HG02973 (cell line): Measurements from ENCODE around the gene CLEC7A.

Experiments
- ATAC-seq: cut with Tn5 transposase; IDR thresholded peaks from one replicate; pipeline ENCODE4 v1.9.1; 2021; ENCODE audit warnings: moderate library complexity; ENCODE audit not compliant: unreplicated experiment

Gene CLEC7A

DNA sequence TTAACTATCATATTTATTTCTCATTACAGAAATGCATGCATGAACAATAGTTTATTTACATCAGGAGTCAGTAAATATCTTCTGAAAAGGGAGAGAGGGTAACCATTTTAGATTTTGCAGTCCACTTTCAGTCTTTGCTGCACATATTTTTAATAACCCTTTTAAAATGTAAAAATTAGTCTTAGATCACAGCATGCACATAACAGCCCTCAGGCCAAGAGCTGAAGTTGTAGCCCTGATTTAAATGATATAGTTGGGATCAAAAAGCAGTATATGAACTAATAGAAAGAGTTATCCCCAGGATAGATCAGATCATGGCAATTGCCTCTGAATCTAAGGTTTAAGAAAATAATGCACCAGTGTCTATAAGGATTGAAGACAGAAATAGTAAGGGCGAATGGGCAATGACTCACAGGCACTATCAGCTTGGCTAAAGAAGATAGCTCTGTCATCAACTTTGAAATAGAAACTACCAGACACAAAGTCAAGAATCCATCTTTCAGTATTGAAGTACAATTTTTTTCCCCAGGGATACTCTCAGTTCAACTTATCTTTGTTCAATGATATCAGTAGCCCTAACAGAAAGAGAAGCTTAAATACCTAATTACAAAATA, 13.1 kb upstream of the CLEC7A start:
- ATAC-seq: no peak

DNA sequence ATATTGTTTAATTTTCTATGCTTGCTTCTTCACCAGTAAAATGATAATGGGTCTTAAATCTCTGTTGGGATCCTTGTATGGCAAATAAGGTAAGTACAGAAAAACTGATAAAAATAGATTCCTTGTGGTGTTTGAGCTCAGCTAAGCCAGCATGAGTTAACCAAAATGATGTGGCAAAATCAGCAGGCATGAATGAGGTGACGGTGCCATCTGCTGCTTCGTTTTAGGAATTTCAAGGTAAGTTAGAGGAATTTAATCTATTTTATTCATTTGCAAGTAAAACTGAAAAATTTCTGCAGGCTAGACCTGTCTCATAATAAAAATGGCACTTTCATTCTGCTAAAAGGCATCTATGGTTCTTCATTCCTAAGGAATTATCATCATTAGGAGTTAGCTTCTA, 10.0 kb upstream of the CLEC7A start:
- no peak for ATAC-seq

GRCh38 chr12:10136637-10137205, 6.7 kb upstream of the CLEC7A start:
- no peak for ATAC-seq

DNA sequence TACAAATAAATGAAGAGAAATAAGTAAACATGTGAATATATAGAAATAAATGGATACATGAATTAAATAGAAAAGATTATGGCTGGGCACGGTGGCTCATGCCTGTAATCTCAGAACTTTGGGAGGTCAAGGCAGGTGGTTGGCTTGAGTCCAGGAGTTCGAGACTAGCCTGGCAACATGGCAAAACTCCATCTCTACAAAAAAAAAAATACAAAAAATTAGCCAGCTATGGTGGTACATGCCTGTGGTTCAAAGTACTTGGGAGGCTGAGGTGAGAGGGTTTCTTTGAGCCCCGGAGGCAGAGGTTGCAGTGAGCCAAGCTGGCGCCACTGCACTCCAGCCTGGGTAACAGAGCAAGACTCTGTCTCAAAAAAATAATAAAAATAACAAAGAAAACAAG, 5.1 kb upstream of the CLEC7A start:
- ATAC-seq: no peak

DNA sequence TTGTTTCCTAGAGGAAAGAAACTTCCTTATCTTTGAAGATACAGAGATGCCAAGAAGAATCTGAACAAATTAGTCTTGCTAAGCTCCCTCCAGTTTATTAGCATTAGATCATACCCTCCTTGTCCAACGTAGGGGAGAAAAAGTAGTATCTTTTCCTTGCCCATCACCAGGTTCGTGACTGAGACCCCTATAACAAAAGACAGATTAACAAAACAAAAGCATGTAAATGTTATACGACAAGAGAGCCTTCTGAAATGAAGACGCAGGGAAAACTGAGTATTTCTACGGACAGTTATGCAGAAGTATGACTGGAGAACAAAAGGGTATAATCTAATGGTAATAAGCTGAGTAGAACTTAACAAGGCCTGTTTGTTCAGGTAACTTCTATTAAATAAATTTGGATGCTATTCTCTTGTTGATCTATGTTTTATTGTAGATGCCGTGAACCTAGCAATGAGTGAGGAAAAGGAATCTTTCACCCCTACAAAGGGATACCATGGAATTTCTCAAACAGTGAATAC, 2.9 kb upstream of the CLEC7A start:
- ATAC-seq: no peak

DNA sequence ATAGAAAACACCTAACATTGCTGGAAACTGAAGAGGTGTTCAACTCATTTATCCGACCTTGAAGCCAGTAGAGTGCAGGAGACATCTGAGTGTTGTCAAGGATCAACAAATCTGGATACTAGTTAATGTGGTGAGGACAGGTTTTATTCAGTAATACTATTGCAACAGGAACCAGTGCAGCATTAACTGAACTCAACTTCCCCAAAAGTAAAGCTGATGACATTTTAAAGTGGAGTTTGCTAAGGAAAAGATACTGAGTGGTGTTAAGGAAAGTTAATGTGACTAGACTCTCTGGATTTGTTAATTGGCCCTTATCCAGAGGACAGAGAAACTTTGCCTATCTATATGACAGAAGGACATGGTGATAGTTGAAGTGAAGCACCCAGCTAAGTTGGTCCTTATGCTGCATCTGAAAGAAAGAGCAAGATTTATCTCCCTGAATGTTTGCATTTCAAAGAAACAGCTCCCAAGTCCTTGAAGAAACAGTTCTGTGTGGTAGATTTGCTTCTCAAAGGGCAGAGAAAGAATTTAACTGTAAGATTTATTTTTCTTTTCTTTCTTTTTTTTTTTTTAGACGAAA, 1.2 kb upstream of the CLEC7A start:
- ATAC-seq: no peak

DNA sequence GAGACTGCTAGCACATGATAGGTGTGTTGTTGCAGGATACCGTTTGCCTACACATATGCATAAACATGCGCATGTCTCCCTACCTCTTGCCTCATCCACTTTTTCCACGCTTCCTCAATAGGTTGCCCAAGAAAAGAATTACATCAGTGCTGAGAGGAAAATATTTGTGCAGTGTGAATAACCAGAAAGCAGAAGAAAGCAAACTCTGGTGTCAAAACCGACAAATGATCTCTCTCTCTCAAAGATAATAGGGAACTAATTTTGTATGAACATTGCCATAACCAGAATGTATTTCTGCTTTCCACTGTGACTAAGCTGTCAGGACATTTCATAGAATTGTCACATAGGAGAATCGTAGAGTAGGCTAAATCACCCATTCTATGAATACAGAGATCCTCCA, 1.3 kb downstream of the CLEC7A start:
- no peak for ATAC-seq

DNA sequence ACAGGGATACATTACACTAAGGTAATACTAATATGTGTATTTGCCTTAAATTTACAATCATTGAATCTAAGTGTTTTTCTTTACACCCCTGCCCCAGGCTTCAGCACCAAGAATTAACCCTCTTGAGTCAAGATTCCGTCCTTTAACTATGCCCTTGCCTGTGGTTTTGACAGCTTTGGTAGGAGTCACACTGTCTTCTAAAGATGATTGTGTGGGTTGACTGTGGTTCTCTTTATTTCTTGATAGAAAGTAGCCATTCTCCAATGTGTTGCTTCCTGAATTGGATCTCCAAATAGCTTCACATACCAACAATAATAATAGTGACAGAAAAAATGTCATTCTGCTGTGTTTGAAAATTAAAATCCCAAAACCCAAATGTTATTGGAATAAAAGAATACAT, 3.6 kb downstream of the CLEC7A start:
- no peak for ATAC-seq

GRCh38 chr12:10122689-10123088, 7.3 kb downstream of the CLEC7A start:
- ATAC-seq: no peak

- ATAC-seq: no peak
Observed at GRCh38 chr12:10121278-10121677, 8.7 kb downstream of the CLEC7A start.

DNA sequence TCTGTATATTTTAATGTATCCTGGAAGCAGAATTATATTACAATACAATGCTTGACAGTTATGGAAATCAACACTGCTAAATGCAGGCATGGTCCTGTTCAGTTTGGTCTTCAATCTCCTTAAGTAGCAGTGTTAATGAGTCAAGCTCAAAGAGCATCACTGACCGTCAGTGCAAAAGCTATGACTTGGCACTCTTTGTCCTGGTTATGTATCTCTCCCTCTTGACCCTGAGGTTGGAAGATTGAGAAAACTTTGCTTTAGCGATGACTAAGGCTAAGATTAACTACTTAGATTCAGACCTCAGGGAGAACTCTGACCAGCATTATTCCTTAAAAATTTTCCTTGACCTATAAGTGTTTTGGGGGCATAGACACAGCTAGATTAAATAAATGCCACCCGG, 10.9 kb downstream of the CLEC7A start:
- ATAC-seq: no peak

DNA sequence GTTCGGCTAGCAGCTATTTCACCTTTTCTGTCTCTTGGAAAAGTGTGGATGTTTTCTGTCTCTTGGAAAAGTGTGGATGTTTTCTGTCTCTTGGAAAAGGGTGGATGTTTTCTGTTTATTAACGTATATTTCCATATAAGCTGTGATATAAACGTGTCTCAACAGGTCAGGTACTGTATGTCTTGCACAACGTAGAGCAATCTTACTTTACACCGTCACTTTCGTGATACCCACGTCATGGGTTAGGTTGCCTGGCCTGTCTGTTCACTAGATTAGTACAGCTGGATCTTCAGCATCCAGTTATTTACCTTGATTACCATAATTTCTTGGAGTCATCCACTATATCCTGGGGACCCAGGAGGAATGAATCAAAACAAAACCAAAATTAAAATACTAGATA, 14.1 kb downstream of the CLEC7A start:
- ATAC-seq: no peak

DNA sequence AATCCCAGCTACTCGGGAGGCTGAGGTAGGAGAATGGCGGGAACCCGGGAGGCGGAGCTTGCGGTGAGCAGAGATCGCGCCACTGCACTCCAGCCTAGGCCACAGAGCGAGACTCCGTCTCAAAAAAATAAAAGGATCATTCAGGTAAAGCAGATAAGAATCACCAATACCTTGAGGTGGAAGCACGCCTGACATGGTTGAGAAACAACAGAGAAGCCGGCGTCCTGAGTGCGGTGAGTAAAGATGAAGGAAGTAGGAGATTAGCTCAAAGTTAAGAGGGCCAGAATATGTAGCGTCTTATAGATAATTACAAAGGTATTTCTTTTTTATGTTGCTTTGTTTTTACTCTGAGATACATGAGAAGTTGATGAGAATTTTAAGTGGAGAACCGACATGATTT, 14.7 kb downstream of the CLEC7A start:
- ATAC-seq: no peak

DNA sequence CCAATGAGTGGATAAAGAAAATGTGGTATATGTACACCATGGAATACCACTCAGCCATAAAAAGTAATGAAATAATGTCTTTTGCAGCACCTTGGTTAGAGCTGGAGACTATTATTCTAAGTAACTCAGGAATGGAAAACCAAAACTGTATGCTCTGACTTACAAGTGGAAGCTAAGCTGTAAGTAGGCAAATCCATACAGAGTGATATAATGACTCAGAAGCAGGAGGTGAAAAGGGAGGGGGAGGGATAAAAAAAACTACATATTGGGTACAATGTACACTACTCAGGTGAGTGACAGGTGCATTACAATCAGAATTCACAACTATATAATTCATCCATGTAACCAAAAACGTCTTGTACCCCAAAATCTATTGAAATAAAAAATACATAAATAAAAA, 16.1 kb downstream of the CLEC7A start:
- ATAC-seq: no peak

DNA sequence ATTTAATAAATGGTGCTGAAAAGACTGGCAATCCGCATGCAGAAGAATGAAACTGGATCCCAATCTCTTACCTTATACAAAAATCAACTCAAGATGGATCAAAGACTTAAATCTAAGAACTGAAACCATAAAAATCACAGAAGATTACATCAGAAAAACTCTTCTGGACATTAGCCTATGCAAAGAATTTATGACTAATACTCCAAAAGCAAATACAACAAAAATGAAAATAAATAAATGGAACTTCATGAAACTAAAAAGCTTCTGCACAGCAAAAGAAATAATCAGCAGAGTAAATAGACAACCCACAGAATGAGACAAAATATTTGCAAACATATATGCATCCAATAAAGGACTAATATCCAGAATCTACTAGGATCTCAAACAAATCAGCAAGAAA, 16.9 kb downstream of the CLEC7A start:
- ATAC-seq: no peak

DNA sequence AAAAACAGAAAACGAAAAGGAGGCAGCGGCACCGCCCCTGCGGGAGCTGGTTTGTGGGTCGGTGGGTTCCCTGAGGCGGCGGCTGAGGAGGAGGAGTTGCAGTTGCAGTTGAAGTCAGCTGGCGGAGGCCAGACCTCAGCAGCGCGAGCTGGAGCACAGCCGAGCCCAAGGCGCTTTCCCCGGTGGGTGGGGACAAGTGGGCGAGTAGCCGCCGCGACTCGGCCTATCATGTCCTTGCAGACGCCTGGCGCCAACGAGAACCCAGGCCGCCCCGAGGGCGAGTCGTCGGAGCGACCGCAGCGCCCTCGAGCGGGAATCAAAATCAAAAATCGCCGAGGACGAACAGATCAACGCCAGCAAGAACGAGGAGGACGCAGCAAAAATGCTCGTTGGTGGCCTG, 18.5 kb downstream of the CLEC7A start:
- ATAC-seq: no peak

DNA sequence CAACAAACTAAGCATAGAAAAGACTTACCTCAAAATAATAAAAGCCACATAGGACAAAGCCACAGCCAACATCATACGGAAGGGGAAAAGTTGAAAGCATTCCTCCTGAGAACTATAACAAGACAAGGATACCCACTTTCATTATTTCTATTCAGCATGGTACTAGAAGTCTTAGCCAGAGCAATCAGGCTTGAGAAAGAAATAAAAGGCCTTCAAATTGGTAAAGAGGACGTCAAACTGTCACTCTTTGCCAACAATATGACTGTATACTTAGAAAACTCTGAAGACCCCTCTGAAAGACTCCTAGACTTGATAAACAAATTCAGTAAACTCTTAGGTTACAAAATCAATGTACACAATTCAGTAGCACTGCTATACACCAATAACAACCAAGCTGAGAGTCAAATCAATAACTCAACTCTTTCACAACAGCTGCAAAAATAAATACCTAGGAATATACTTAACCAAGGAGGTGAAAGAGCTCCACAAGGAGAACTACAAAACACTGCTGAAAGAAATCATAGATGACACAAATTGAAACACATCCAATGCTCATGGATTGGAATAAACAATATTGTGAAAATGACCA, 19.6 kb downstream of the CLEC7A start:
- ATAC-seq: no peak

DNA sequence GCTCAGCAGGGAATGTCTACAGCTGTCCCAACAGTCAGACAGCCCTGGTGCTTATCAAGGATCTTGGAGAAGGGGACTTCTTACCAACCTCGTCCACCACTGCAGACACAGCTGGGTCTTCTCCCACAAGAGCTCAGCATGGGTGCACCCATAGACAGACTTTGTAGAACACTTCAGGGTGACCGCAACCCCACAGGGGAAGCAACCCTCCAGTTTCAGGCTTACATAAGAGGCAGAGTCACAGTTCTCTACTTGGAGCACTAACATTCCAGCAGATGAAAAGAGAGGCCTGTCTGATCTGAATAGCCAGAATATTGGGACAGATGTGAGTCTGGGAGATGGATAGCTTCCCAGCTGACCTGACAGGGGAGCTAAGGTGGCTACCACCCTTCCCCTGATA, 27.7 kb downstream of the CLEC7A start:
- ATAC-seq: no peak

DNA sequence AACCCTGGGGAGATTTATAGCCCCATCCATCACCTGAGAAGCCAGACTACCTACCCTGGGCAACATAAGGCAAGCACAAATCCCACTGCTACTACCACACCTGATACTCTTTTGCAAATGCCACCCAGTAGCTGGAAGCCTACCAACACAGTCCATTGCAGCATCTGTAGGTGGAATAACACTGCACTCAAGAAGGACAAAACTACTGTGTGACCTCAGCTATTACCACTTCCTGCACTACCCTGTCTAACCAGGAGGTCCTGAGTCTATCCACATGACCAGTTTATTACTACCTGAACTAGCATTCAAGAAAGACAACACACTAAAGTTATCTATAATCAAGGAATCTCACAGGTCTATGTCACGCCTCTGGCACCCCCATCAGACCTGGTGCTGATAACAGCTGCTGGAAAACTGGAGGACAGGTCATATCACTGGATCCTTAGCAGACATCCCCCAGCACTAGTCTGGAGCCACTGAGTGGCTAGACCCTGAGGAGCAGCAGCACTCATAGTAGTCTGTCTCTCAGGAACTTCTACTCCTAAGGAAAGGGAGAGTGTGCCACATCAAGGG, 28.3 kb downstream of the CLEC7A start:
- no peak for ATAC-seq

GRCh38 chr12:10101042-10101579, 28.9 kb downstream of the CLEC7A start:
- no peak for ATAC-seq

DNA sequence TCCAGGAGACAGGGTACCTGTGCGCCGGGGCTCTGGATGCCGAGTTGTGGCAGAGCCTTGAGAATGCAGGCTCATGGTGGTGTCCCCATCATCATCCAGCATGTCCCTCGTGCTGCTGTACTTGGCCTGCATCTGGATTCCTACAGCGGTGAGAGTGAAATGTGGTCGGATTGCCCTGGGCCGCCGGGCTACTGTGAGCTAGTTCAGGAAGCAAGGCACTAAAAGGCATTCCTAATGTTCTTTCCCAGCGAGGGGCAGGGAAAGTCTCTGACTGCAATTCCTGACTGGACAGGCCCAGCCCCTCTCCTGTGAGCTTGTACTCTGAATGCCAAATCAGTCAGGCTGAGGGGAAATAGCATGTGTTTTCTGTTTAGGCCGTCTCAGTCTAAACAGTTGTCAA, 31.2 kb downstream of the CLEC7A start, which contains the start of gene CLEC1A:
Gene CLEC1A (minus strand): TSS at position 195 of the 400 bp plus-strand sequence. CDS start 63 bp downstream, at position 132.
- no peak for ATAC-seq

GRCh38 chr12:10097521-10097920, 32.5 kb downstream of the CLEC7A start:
- no peak for ATAC-seq
